ENCODE data around the gene SLC44A4. TPM values are rescaled to one million over a fixed set of nuclear protein-coding genes. Genes with fewer than 3 reads are reported as not detected.

Gene SLC44A4
- total RNA-seq, 1 experiment from 2014 or later = 3.5 TPM

- TF ChIP-seq EZH2 (IDR thresholded peaks at IDR 0.05; ENCODE audit: low read length, unreplicated experiment) (no peak), CTCF (conservative IDR thresholded peaks at IDR 0.05; ENCODE audit: low read depth, low read length) (no peak), EZH2phosphoT487 (IDR thresholded peaks at IDR 0.05; ENCODE audit: borderline replicate concordance, low read length) (no peak)
- ChIA-PET POLR2A (ENCODE audit: unreplicated experiment) (no interaction called here), CTCF (interaction anchor here (0.7 kb wide), 1 partner anchor 44 kb away, joined by 3 read pairs; no protein-coding TSS in a partner anchor)
- H3K36me3 ChIP-seq (ENCODE audit: low read depth, low read length) = peaks cover 35% of the 10 kb centered on the region
- H3K27me3 ChIP-seq (ENCODE audit: low read length) = no peaks in the 10 kb centered on the region
- H3F3A ChIP-seq (ENCODE audit: low read length, unreplicated experiment) = peaks cover 26% of the 10 kb centered on the region
- H3K79me2 ChIP-seq (ENCODE audit: low read length) = peaks cover 84% of the 10 kb centered on the region
- H3K4me3 ChIP-seq (ENCODE audit: low read length) = peak overlapping the region; percentile 97
- H3K4me2 ChIP-seq (ENCODE audit: low read length) = peak overlapping the region; percentile 92
- H4K20me1 ChIP-seq (ENCODE audit: low read length) = peaks cover 58% of the 10 kb centered on the region
- peaks cover 26% of the 10 kb centered on the region for H3K4me1 ChIP-seq (ENCODE audit: insufficient read depth, low read length)
- peak; percentile 75 for ATAC-seq
- no peaks in the 10 kb centered on the region for H3K9me2 ChIP-seq (replicated peaks; ENCODE audit: low read length)
- peak overlapping the region; percentile 59 for H2AFZ ChIP-seq (ENCODE audit: low read length)
- peak overlapping the region; percentile 79 for H3K27ac ChIP-seq (ENCODE audit: low read length)
- no peaks in the 10 kb centered on the region for H3K9me3 ChIP-seq (ENCODE audit: low read length)
- no TSS peak for BruUV-seq (replicated peaks)
- intact Hi-C loops (cut with micrococcal nuclease) = loop anchor here (1.0 to 10.0 kb wide), 4 partner anchors 20 to 150 kb away; partner anchors contain the start of genes CLIC1, HSPA1A, HSPA1L and LY6G5C
- H3K9ac ChIP-seq (ENCODE audit: low read length) = peak overlapping the region; percentile 98
- DNase-seq = peak; percentile 85
Observed at GRCh38 chr6:31834367-31835250, 44.2 kb downstream of the SLC44A4 start.

- H2AFZ ChIP-seq (ENCODE audit: low read length) = no peak overlapping the region
- BruUV-seq (replicated peaks) = no TSS peak
- CTCF ChIA-PET = interaction anchor here (0.5 to 0.6 kb wide), 2 partner anchors 25 to 94 kb away, joined by 3 to 4 read pairs; no protein-coding TSS in a partner anchor
- H3K27me3 ChIP-seq (ENCODE audit: low read length) = no peaks in the 10 kb centered on the region
- intact Hi-C loops (cut with micrococcal nuclease) = loop anchor here (2.0 to 10.0 kb wide), 4 partner anchors 37 to 147 kb away; partner anchors contain the start of genes CLIC1, LY6G5C and VARS1
- DNase-seq = no peak
- POLR2A ChIA-PET (ENCODE audit: unreplicated experiment) = interaction anchor here (0.5 to 0.7 kb wide), 2 partner anchors 31 to 36 kb away, joined by 4 read pairs; partner anchors contain the start of genes NEU1 and VARS1
- H3K9me3 ChIP-seq (ENCODE audit: low read length) = no peaks in the 10 kb centered on the region
- peak overlapping the region; percentile 90 for H3K4me2 ChIP-seq (ENCODE audit: low read length)
- no peak for TF ChIP-seq CTCF (conservative IDR thresholded peaks at IDR 0.05; ENCODE audit: low read depth, low read length)
- TF ChIP-seq EZH2 (IDR thresholded peaks at IDR 0.05; ENCODE audit: low read length, unreplicated experiment) = no peak
- no peak for TF ChIP-seq EZH2phosphoT487 (IDR thresholded peaks at IDR 0.05; ENCODE audit: borderline replicate concordance, low read length)
- H3K79me2 ChIP-seq (ENCODE audit: low read length) = peaks cover 66% of the 10 kb centered on the region
- H3F3A ChIP-seq (ENCODE audit: low read length, unreplicated experiment) = no peaks in the 10 kb centered on the region
- H3K9ac ChIP-seq (ENCODE audit: low read length) = peak overlapping the region; percentile 62; the same call in 1 of the 2 replicates
- H3K27ac ChIP-seq (ENCODE audit: low read length) = no peak overlapping the region
- H4K20me1 ChIP-seq (ENCODE audit: low read length) = peaks cover 29% of the 10 kb centered on the region
- H3K4me3 ChIP-seq (ENCODE audit: low read length) = peak overlapping the region; percentile 98
- H3K4me1 ChIP-seq (ENCODE audit: insufficient read depth, low read length) = peaks cover 12% of the 10 kb centered on the region
- no peaks in the 10 kb centered on the region for H3K9me2 ChIP-seq (replicated peaks; ENCODE audit: low read length)
- H3K36me3 ChIP-seq (ENCODE audit: low read depth, low read length) = peaks cover 7% of the 10 kb centered on the region
- no peak for ATAC-seq
Observed at GRCh38 chr6:31831350-31832215, 47.2 kb downstream of the SLC44A4 start.
